Measurements from ENCODE around the gene VHLL. TPM values are rescaled to one million over a fixed set of nuclear protein-coding genes. Genes with fewer than 3 reads are reported as not detected.

Gene VHLL
- polyA plus RNA-seq, 3 donors, result not detected

GRCh38 chr1:156308078-156308477, 9.0 kb upstream of the VHLL start:
- H3K79me2 ChIP-seq (ENCODE audit: insufficient read depth, low read length), result no peaks in the 10 kb centered on the region

GRCh38 chr1:156305215-156305614, 6.1 kb upstream of the VHLL start:
- H3K9me3 ChIP-seq (replicated peaks in 1 of 2; ENCODE audit: control insufficient read depth in 1 of 2, insufficient read depth in 1 of 2, low read length in 2 of 2), result no peaks in the 10 kb centered on the region
- no peak overlapping the region for H3K4me2 ChIP-seq (replicated peaks; ENCODE audit: extremely low read depth, low read length, poor library complexity, severe bottlenecking)
- no peak for DNase-seq
- Mint-ChIP-seq H3K4me3 (no peak overlapping the region), H3K4me1 (peaks cover 3% of the 10 kb centered on the region), H3K27ac (peak overlapping the region in 3 of 7 donors; percentile 6 to 54 (median 42)), H3K9me3 (no peaks in the 10 kb centered on the region), H3K27me3 (ENCODE audit: low read depth in 3 of 3) (peaks cover 0 to 3% (median 0%) of the 10 kb centered on the region in 3 donors), H3K36me3 (peaks cover 40 to 65% of the 10 kb centered on the region in 2 donors)
- no peak overlapping the region for H3K4me3 ChIP-seq (replicated peaks in 1 of 3; ENCODE audit: low read depth in 2 of 3, low read length in 3 of 3)
- intact Hi-C loops (cut with micrococcal nuclease), result loop anchor here in 1 of 2 donors (5.0 kb wide), 1 partner anchor 43 kb away; no protein-coding TSS in a partner anchor
- H3K27me3 ChIP-seq (ENCODE audit: control insufficient read depth in 2 of 2, insufficient read depth in 2 of 2, low read length in 2 of 2), result no peaks in the 10 kb centered on the region
- H3K27ac ChIP-seq (ENCODE audit: low read depth in 1 of 2, low read length in 2 of 2), result no peak overlapping the region
- H3K9ac ChIP-seq (ENCODE audit: insufficient read depth, low read length, poor library complexity, severe bottlenecking), result no peak overlapping the region
- no peaks in the 10 kb centered on the region for H3K4me1 ChIP-seq (ENCODE audit: control insufficient read depth in 1 of 2, insufficient read depth in 2 of 2, low read length in 2 of 2)
- H4K20me1 ChIP-seq (ENCODE audit: insufficient read depth, low read length), result no peaks in the 10 kb centered on the region
- TF ChIP-seq, protein P1, sequence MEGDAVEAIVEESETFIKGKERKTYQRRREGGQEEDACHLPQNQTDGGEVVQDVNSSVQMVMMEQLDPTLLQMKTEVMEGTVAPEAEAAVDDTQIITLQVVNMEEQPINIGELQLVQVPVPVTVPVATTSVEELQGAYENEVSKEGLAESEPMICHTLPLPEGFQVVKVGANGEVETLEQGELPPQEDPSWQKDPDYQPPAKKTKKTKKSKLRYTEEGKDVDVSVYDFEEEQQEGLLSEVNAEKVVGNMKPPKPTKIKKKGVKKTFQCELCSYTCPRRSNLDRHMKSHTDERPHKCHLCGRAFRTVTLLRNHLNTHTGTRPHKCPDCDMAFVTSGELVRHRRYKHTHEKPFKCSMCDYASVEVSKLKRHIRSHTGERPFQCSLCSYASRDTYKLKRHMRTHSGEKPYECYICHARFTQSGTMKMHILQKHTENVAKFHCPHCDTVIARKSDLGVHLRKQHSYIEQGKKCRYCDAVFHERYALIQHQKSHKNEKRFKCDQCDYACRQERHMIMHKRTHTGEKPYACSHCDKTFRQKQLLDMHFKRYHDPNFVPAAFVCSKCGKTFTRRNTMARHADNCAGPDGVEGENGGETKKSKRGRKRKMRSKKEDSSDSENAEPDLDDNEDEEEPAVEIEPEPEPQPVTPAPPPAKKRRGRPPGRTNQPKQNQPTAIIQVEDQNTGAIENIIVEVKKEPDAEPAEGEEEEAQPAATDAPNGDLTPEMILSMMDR (IDR thresholded peaks at IDR 0.05), result no peak
- H2AFZ ChIP-seq (ENCODE audit: insufficient read depth, low read depth, low read length, poor library complexity, severe bottlenecking), result no peak overlapping the region
- peaks cover 31 to 42% of the 10 kb centered on the region in 2 donors for H3K36me3 ChIP-seq (replicated peaks in 1 of 2; ENCODE audit: control insufficient read depth in 1 of 2, insufficient read depth in 2 of 2, low read length in 2 of 2)
- 85% methylated on average over 1 of the region's 2 CpGs for WGBS (ENCODE audit: insufficient coverage)
- H3K79me2 ChIP-seq (ENCODE audit: insufficient read depth, low read length), result no peaks in the 10 kb centered on the region

More at GRCh38 chr1:156308078-156308477, 9.0 kb upstream of the VHLL start:
- H3K4me1 Mint-ChIP-seq, result peaks cover 16% of the 10 kb centered on the region
- H3K27me3 Mint-ChIP-seq (ENCODE audit: low read depth in 3 of 3), result peaks cover 0 to 1% (median 0%) of the 10 kb centered on the region in 3 donors
- peaks cover 51 to 70% of the 10 kb centered on the region in 2 donors for H3K36me3 ChIP-seq (replicated peaks in 1 of 2; ENCODE audit: control insufficient read depth in 1 of 2, insufficient read depth in 2 of 2, low read length in 2 of 2)
- H3K36me3 Mint-ChIP-seq, result peaks cover 61 to 93% of the 10 kb centered on the region in 2 donors
- no peak for DNase-seq
- peaks cover 10% of the 10 kb centered on the region in 2 donors for H3K4me1 ChIP-seq (ENCODE audit: control insufficient read depth in 1 of 2, insufficient read depth in 2 of 2, low read length in 2 of 2)
- H4K20me1 ChIP-seq (ENCODE audit: insufficient read depth, low read length), result no peaks in the 10 kb centered on the region
- no peak overlapping the region for H3K4me3 ChIP-seq (replicated peaks in 1 of 3; ENCODE audit: low read depth in 2 of 3, low read length in 3 of 3)
- no peak overlapping the region for H3K4me2 ChIP-seq (replicated peaks; ENCODE audit: extremely low read depth, low read length, poor library complexity, severe bottlenecking)
- H3K27ac Mint-ChIP-seq, result no peak overlapping the region
- intact Hi-C loops (cut with micrococcal nuclease), result loop anchor here in 1 of 2 donors (5.0 kb wide), 1 partner anchor 46 kb away; no protein-coding TSS in a partner anchor
- H2AFZ ChIP-seq (ENCODE audit: insufficient read depth, low read depth, low read length, poor library complexity, severe bottlenecking), result no peak overlapping the region
- TF ChIP-seq, protein P1 (IDR thresholded peaks at IDR 0.05), result no peak
- peaks cover 0 to 2% (median 0%) of the 10 kb centered on the region in 7 donors for H3K9me3 Mint-ChIP-seq
- H3K4me3 Mint-ChIP-seq, result no peak overlapping the region
- no peaks in the 10 kb centered on the region for H3K27me3 ChIP-seq (ENCODE audit: control insufficient read depth in 2 of 2, insufficient read depth in 2 of 2, low read length in 2 of 2)
- H3K27ac ChIP-seq (ENCODE audit: low read depth in 1 of 2, low read length in 2 of 2), result no peak overlapping the region
- no peak overlapping the region for H3K9ac ChIP-seq (ENCODE audit: insufficient read depth, low read length, poor library complexity, severe bottlenecking)
- H3K9me3 ChIP-seq (replicated peaks in 1 of 2; ENCODE audit: control insufficient read depth in 1 of 2, insufficient read depth in 1 of 2, low read length in 2 of 2), result no peaks in the 10 kb centered on the region
